Esophagus squamous epithelium (tissue), 4 donors: Measurements from ENCODE around the gene ENAM.

Experiments
- POLR2A ChIP-seq, 4 donors: fragments of 450-650 bp; IDR thresholded peaks; one replicate each; pipeline ENCODE4 v1.6.1; 2017; ENCODE audit warnings: antibody characterized with exemption in 4 of 4, mild to moderate bottlenecking in 4 of 4, moderate library complexity in 3 of 4
- TF ChIP-seq, protein P1 (sequence below), 6 experiments: fragments of 450-650 bp in 4 of 6; fragments of 200-600 bp in 2 of 6; sonication (generic) in 2 of 6; IDR thresholded peaks; one replicate each; pipeline ENCODE4 v1.5.1; 2016 to 2019; ENCODE audit warnings: antibody characterized with exemption in 6 of 6, mild to moderate bottlenecking in 4 of 6, moderate library complexity in 4 of 6

DNA sequence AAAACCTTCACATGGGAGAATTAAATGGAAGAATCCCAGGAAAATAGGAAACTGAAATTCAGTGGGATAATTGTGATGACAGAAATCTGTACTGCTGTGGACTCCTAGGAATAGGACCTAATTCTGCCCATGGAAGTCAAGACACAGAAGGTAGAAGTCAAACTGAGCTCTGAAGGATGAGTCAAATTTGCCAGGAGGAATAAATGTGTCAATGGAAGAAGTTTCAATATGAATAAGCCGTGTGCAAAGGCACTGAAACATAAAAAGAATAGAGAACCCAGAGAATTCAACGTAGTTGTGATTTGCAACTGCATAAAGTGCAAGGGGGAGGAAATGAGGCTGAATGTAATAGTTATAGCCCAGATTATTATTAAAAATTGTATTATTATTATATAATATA, 11.6 kb downstream of the ENAM start:
- TF ChIP-seq, protein P1, sequence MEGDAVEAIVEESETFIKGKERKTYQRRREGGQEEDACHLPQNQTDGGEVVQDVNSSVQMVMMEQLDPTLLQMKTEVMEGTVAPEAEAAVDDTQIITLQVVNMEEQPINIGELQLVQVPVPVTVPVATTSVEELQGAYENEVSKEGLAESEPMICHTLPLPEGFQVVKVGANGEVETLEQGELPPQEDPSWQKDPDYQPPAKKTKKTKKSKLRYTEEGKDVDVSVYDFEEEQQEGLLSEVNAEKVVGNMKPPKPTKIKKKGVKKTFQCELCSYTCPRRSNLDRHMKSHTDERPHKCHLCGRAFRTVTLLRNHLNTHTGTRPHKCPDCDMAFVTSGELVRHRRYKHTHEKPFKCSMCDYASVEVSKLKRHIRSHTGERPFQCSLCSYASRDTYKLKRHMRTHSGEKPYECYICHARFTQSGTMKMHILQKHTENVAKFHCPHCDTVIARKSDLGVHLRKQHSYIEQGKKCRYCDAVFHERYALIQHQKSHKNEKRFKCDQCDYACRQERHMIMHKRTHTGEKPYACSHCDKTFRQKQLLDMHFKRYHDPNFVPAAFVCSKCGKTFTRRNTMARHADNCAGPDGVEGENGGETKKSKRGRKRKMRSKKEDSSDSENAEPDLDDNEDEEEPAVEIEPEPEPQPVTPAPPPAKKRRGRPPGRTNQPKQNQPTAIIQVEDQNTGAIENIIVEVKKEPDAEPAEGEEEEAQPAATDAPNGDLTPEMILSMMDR (IDR thresholded peaks at IDR 0.05): no peak
- no peak for TF ChIP-seq POLR2A (IDR thresholded peaks at IDR 0.05)
